Mesenchymal stem cell (in vitro differentiated cells and primary cell): ENCODE data around the gene FGF10.

Experiments
- DNase-seq: peaks from one replicate; pipeline ENCODE4 v3.0.0-alpha.2; 2013
- H2AFZ ChIP-seq: one replicate; pipeline ENCODE4 v1.6.1; 2013; ENCODE audit warnings: low read depth, mild to moderate bottlenecking, control low read depth, inconsistent platforms, low read length, moderate library complexity
- H2AK5ac ChIP-seq: 2 replicates; pipeline ENCODE4 v1.6.1; 2013; ENCODE audit warnings: low read length, moderate library complexity, mild to moderate bottlenecking, inconsistent platforms; ENCODE audit not compliant: severe bottlenecking
- H2BK120ac ChIP-seq: one replicate; pipeline ENCODE4 v1.6.1; 2013; ENCODE audit warnings: low read depth, mild to moderate bottlenecking, inconsistent platforms, low read length, moderate library complexity
- H2BK12ac ChIP-seq, 2 experiments: one replicate each; pipeline ENCODE4 v1.6.1; 2013; ENCODE audit warnings: inconsistent platforms in 2 of 2, low read length in 2 of 2, mild to moderate bottlenecking in 2 of 2, moderate library complexity in 2 of 2, control low read depth in 1 of 2
- H2BK15ac ChIP-seq: one replicate; pipeline ENCODE4 v1.6.1; 2013; ENCODE audit warnings: mild to moderate bottlenecking, low read depth, inconsistent platforms; ENCODE audit not compliant: poor library complexity, severe bottlenecking
- H2BK5ac ChIP-seq: 2 replicates; pipeline ENCODE4 v1.6.1; 2013; ENCODE audit warnings: low read depth, mild to moderate bottlenecking, low read length, control low read depth, inconsistent platforms; ENCODE audit not compliant: poor library complexity, severe bottlenecking
- H3K14ac ChIP-seq, 2 experiments: one replicate each; pipeline ENCODE4 v1.6.1; 2013; ENCODE audit warnings: inconsistent platforms in 2 of 2, low read length in 2 of 2, control low read depth in 1 of 2, mild to moderate bottlenecking in 1 of 2, moderate library complexity in 1 of 2
- H3K18ac ChIP-seq, 2 experiments: one replicate each; pipeline ENCODE4 v1.6.1; 2013; ENCODE audit warnings: inconsistent platforms in 2 of 2, low read length in 2 of 2, control low read depth in 1 of 2, low read depth in 1 of 2, mild to moderate bottlenecking in 1 of 2
- H3K23ac ChIP-seq, 2 experiments: one replicate each; pipeline ENCODE4 v1.6.1; 2013; ENCODE audit warnings: inconsistent platforms in 2 of 2, low read length in 2 of 2, mild to moderate bottlenecking in 2 of 2, moderate library complexity in 2 of 2, control low read depth in 1 of 2
- H3K27ac ChIP-seq: 2 replicates; pipeline ENCODE4 v1.5.1; 2013; ENCODE audit warnings: mild to moderate bottlenecking, moderate library complexity, low read length, control low read depth, inconsistent platforms; ENCODE audit not compliant: poor library complexity, severe bottlenecking
- H3K27me3 ChIP-seq, 2 experiments: 2 replicates each; pipeline versions ENCODE4 v1.6.1 to v1.7.0; 2013; ENCODE audit warnings: low read length in 2 of 2, mild to moderate bottlenecking in 2 of 2, moderate library complexity in 2 of 2, control low read depth in 1 of 2, inconsistent platforms in 1 of 2; ENCODE audit not compliant: control insufficient read depth in 1 of 2, insufficient read depth in 1 of 2
- H3K36me3 ChIP-seq, 2 experiments: 2 replicates each; pipeline versions ENCODE4 v1.6.1 to v1.7.0; 2013; ENCODE audit warnings: low read length in 2 of 2, control low read depth in 1 of 2, inconsistent platforms in 1 of 2, low read depth in 1 of 2, mild to moderate bottlenecking in 1 of 2; ENCODE audit not compliant: insufficient read depth in 2 of 2, control insufficient read depth in 1 of 2
- H3K4ac ChIP-seq, 2 experiments: one replicate each; pipeline ENCODE4 v1.6.1; 2013; ENCODE audit warnings: inconsistent platforms in 2 of 2, low read length in 2 of 2, mild to moderate bottlenecking in 2 of 2, moderate library complexity in 2 of 2, control low read depth in 1 of 2, low read depth in 1 of 2
- H3K4me1 ChIP-seq: 2 replicates; pipeline ENCODE4 v1.6.1; 2013; ENCODE audit warnings: low read depth, low read length, control low read depth; ENCODE audit not compliant: control insufficient read depth, insufficient read depth
- H3K4me2 ChIP-seq: 2 replicates; pipeline ENCODE4 v1.6.1; 2013; ENCODE audit warnings: low read length, mild to moderate bottlenecking, inconsistent platforms; ENCODE audit not compliant: poor library complexity, severe bottlenecking
- H3K4me3 ChIP-seq, 2 experiments: 2 replicates each; pipeline versions ENCODE4 v1.5.1 to v1.7.0; 2013; ENCODE audit warnings: low read length in 2 of 2, mild to moderate bottlenecking in 2 of 2, control low read depth in 1 of 2, low read depth in 1 of 2; ENCODE audit not compliant: insufficient read depth in 1 of 2
- H3K79me1 ChIP-seq: replicated peaks from 2 replicates; pipeline ENCODE4 v1.6.1; 2013; ENCODE audit warnings: mild to moderate bottlenecking, control low read depth, low read length, inconsistent platforms; ENCODE audit not compliant: poor library complexity, severe bottlenecking
- H3K9ac ChIP-seq: 2 replicates; pipeline ENCODE4 v1.7.0; 2013; ENCODE audit warnings: mild to moderate bottlenecking, low read length, moderate library complexity
- H3K9me3 ChIP-seq: 2 replicates; pipeline ENCODE4 v1.7.0; 2013; ENCODE audit warnings: mild to moderate bottlenecking, low read length; ENCODE audit not compliant: control insufficient read depth
- H4K8ac ChIP-seq: one replicate; pipeline ENCODE4 v1.6.1; 2013; ENCODE audit warnings: inconsistent platforms, mild to moderate bottlenecking, low read length, moderate library complexity
- H4K91ac ChIP-seq: one replicate; pipeline ENCODE4 v1.6.1; 2013; ENCODE audit warnings: mild to moderate bottlenecking, low read length, inconsistent platforms
- WGBS: methylation state at CpG from one replicate; pipeline ENCODE4 v1.1.7; 2013; ENCODE audit warnings: mixed read lengths; 5-methylcytosine and 5-hydroxymethylcytosine counted together

FGF10 gene

GRCh38 chr5:44294516-44294915, 94.7 kb downstream of the FGF10 start:
- H3K4me1 ChIP-seq = no peaks in the 10 kb centered on the region
- no peak overlapping the region for H2AFZ ChIP-seq
- no peaks in the 10 kb centered on the region for H3K79me1 ChIP-seq
- no peak overlapping the region for H3K27ac ChIP-seq
- no peak overlapping the region for H4K91ac ChIP-seq
- H2BK120ac ChIP-seq = no peak overlapping the region
- no peak overlapping the region for H3K18ac ChIP-seq
- no peak overlapping the region for H2BK15ac ChIP-seq
- H2AK5ac ChIP-seq = no peak overlapping the region
- H2BK5ac ChIP-seq = no peak overlapping the region
- peaks cover 4% of the 10 kb centered on the region for H3K9me3 ChIP-seq
- no peak overlapping the region for H3K23ac ChIP-seq
- no peak overlapping the region for H4K8ac ChIP-seq
- no peaks in the 10 kb centered on the region for H3K36me3 ChIP-seq
- H3K14ac ChIP-seq = no peak overlapping the region
- no peak overlapping the region for H3K4me2 ChIP-seq
- DNase-seq = no peak
- H3K27me3 ChIP-seq = no peaks in the 10 kb centered on the region
- H2BK12ac ChIP-seq = no peak overlapping the region
- WGBS = 83% methylated on average over 2 of the region's 2 CpGs
- H3K4me3 ChIP-seq = no peak overlapping the region
- no peak overlapping the region for H3K4ac ChIP-seq
- peak overlapping the region; percentile 27 for H3K9ac ChIP-seq

DNA sequence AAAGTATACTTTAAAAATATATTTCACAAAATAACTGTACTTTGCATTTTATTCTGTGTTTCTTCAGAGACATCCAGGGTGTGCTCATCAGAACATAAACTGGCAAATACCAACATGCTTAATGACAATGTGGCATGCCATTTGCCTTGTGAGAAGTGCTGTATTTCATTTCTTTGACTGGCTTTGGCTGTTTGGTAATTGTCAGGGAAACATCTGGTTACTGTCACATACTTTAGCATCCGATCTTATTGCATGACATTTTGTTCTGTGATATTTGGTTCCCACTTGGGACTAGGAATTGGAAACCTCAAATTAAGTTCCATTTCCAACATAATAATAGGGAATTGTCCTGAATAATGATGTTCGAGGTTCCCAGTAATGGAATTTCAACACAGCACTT, 96.5 kb downstream of the FGF10 start:
- Histone ChIP-seq H2BK120ac (no peak overlapping the region), H3K4me2 (no peak overlapping the region), H2AFZ (no peak overlapping the region), H3K36me3 (no peaks in the 10 kb centered on the region), H2BK5ac (no peak overlapping the region), H4K91ac (no peak overlapping the region), H3K27ac (no peak overlapping the region), H3K4ac (no peak overlapping the region), H4K8ac (no peak overlapping the region), H3K4me3 (no peak overlapping the region), H3K4me1 (no peaks in the 10 kb centered on the region), H3K9ac (no peak overlapping the region), H3K14ac (no peak overlapping the region), H2BK12ac (no peak overlapping the region), H3K9me3 (peaks cover 4% of the 10 kb centered on the region), H3K18ac (no peak overlapping the region), H3K23ac (no peak overlapping the region), H2AK5ac (no peak overlapping the region), H3K27me3 (no peaks in the 10 kb centered on the region), H2BK15ac (no peak overlapping the region), H3K79me1 (no peaks in the 10 kb centered on the region)
- 0% methylated on average over 1 of the region's 2 CpGs for WGBS
- DNase-seq = peak; percentile 0

- no peak for DNase-seq
- Histone ChIP-seq H3K4me2 (no peak overlapping the region), H3K9me3 (no peaks in the 10 kb centered on the region), H4K8ac (no peak overlapping the region), H4K91ac (no peak overlapping the region), H2BK120ac (no peak overlapping the region), H3K36me3 (no peaks in the 10 kb centered on the region), H3K4me3 (no peak overlapping the region), H3K4ac (no peak overlapping the region), H2AK5ac (no peak overlapping the region), H3K79me1 (no peaks in the 10 kb centered on the region), H2BK12ac (no peak overlapping the region), H3K9ac (no peak overlapping the region), H2AFZ (no peak overlapping the region), H3K18ac (no peak overlapping the region), H3K27me3 (no peaks in the 10 kb centered on the region), H2BK5ac (no peak overlapping the region), H3K14ac (no peak overlapping the region), H3K27ac (no peak overlapping the region), H2BK15ac (no peak overlapping the region), H3K23ac (no peak overlapping the region), H3K4me1 (no peaks in the 10 kb centered on the region)
- WGBS = 62% methylated on average over 3 of the region's 3 CpGs
Observed at GRCh38 chr5:44278469-44278868, 110.8 kb downstream of the FGF10 start.

DNA sequence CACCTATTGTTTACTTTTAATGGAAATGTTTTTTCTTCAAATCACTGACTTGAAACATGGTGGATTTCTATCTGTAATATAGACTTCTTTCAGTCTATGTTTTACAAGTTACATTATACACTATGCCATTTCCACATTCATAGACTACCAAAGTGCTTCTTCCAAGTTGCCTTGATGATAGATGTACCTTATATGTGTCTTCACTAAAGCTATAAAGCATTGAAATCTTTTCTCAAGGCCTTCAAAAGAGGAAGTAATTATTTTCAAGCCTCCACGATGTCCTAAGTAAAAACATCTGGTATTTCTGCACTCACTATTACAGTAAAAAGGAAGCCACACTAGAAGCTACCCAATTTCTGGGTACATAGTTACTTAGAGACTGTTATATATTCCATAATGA, 113.3 kb downstream of the FGF10 start:
- 22% methylated on average over 1 of the region's 1 CpG for WGBS
- Histone ChIP-seq H3K9me3 (no peaks in the 10 kb centered on the region), H3K27ac (no peak overlapping the region), H4K91ac (no peak overlapping the region), H2AFZ (no peak overlapping the region), H3K4me3 (no peak overlapping the region), H3K14ac (no peak overlapping the region), H3K79me1 (no peaks in the 10 kb centered on the region), H2AK5ac (no peak overlapping the region), H3K4me2 (no peak overlapping the region), H2BK120ac (no peak overlapping the region), H2BK5ac (no peak overlapping the region), H3K36me3 (no peaks in the 10 kb centered on the region), H3K27me3 (no peaks in the 10 kb centered on the region), H3K9ac (no peak overlapping the region), H2BK15ac (no peak overlapping the region), H4K8ac (no peak overlapping the region), H3K18ac (no peak overlapping the region), H3K4ac (no peak overlapping the region), H3K23ac (no peak overlapping the region), H3K4me1 (no peaks in the 10 kb centered on the region), H2BK12ac (no peak overlapping the region)
- DNase-seq = no peak
